WERI-Rb-1 (cell line): ENCODE measurements around the gene GRIK4.

ENCODE experiments used
- DNase-seq: peaks from one replicate; pipeline ENCODE4 v3.0.0-alpha.2; 2020
- H3K27ac ChIP-seq: fragments of 250-450 bp; sonication (Bioruptor Pico); 2 replicates; pipeline ENCODE4 v1.5.1; 2020; ENCODE audit warnings: mild to moderate bottlenecking, moderate library complexity
- H3K27me3 ChIP-seq: fragments of 250-450 bp; sonication (Bioruptor Pico); 2 replicates; pipeline ENCODE4 v1.5.1; 2021; ENCODE audit warnings: mild to moderate bottlenecking, low read depth, moderate library complexity; ENCODE audit not compliant: insufficient read depth, severe bottlenecking
- H3K36me3 ChIP-seq: fragments of 250-450 bp; sonication (Bioruptor Pico); 2 replicates; pipeline ENCODE4 v1.5.1; 2020; ENCODE audit warnings: mild to moderate bottlenecking, moderate library complexity
- H3K4me3 ChIP-seq: 2 replicates; pipeline ENCODE4 v1.5.1; 2011; ENCODE audit warnings: low read depth, mild to moderate bottlenecking, control low read depth, low read length
- H3K9me3 ChIP-seq: fragments of 250-450 bp; sonication (Bioruptor Pico); 2 replicates; pipeline ENCODE4 v1.5.1; 2021; ENCODE audit warnings: mild to moderate bottlenecking, moderate library complexity; ENCODE audit not compliant: severe bottlenecking
- TF ChIP-seq, protein P1 (sequence below): IDR thresholded peaks from 2 replicates; pipeline ENCODE4 v1.5.1; 2011; ENCODE audit warnings: low read depth, mild to moderate bottlenecking, control low read depth, inconsistent platforms, low read length

Gene GRIK4

GRCh38 chr11:120830085-120830620, 318.6 kb downstream of the GRIK4 start:
- H3K9me3 ChIP-seq = no peaks in the 10 kb centered on the region
- no peaks in the 10 kb centered on the region for H3K27me3 ChIP-seq
- peak; percentile 29 for DNase-seq
- H3K36me3 ChIP-seq = no peaks in the 10 kb centered on the region
- peak overlapping the region; percentile 48 for H3K27ac ChIP-seq
- TF ChIP-seq, protein P1, sequence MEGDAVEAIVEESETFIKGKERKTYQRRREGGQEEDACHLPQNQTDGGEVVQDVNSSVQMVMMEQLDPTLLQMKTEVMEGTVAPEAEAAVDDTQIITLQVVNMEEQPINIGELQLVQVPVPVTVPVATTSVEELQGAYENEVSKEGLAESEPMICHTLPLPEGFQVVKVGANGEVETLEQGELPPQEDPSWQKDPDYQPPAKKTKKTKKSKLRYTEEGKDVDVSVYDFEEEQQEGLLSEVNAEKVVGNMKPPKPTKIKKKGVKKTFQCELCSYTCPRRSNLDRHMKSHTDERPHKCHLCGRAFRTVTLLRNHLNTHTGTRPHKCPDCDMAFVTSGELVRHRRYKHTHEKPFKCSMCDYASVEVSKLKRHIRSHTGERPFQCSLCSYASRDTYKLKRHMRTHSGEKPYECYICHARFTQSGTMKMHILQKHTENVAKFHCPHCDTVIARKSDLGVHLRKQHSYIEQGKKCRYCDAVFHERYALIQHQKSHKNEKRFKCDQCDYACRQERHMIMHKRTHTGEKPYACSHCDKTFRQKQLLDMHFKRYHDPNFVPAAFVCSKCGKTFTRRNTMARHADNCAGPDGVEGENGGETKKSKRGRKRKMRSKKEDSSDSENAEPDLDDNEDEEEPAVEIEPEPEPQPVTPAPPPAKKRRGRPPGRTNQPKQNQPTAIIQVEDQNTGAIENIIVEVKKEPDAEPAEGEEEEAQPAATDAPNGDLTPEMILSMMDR = no peak
- no peak overlapping the region for H3K4me3 ChIP-seq

DNA sequence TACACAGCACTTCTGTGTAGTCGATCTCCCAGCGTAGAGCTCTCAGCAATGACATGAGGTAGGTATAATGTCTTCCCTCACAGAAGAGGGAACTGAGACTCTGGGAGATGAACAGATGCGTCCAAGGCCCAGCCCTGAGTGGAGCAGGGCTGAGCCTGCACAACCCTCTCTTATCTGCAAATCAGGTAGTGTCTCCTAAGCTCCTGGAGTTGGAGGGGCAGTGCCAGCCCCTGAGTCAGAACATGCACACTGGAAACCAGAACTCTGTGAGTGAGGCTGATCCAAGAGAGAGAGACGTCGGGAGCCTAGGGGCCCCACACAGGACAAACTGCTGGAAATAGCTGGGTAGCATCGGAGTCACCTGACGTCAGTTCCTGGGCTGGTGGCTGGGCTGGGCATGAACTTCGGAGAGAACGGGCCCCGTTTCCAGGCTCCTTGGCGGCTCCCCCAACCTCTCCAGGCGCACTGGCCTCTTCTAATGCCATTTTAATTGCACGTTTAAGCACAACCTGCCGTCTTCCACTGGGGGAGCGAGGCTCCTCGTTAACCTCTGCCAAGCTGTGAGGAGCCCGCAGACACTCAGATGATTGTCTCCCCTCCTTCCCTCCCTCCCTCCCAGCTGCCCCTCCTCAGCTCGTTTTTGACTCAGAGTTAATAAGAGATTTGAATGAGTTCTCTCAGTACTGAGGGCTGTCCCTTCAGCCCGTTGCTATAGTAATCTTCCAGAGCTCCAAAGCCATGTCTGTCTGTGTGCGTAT, 321.1 kb downstream of the GRIK4 start:
- Histone ChIP-seq H3K36me3 (no peaks in the 10 kb centered on the region), H3K4me3 (peak overlapping the region; percentile 25), H3K9me3 (no peaks in the 10 kb centered on the region), H3K27me3 (no peaks in the 10 kb centered on the region), H3K27ac (peak overlapping the region; percentile 84)
- peak; percentile 83 for DNase-seq
- TF ChIP-seq, protein P1 = no peak

- TF ChIP-seq, protein P1 = no peak
- Histone ChIP-seq H3K4me3 (no peak overlapping the region), H3K9me3 (no peaks in the 10 kb centered on the region), H3K27me3 (no peaks in the 10 kb centered on the region), H3K27ac (peak overlapping the region; percentile 11; the same call in 1 of the 2 replicates), H3K36me3 (no peaks in the 10 kb centered on the region)
- DNase-seq = no peak
These were observed 323.2 kb downstream of the GRIK4 start for GRCh38 chr11:120834686-120835210.

GRCh38 chr11:120835601-120836228, 324.2 kb downstream of the GRIK4 start:
- no peak overlapping the region for H3K4me3 ChIP-seq
- DNase-seq = no peak
- H3K27ac ChIP-seq = no peak overlapping the region

GRCh38 chr11:120837696-120838095, 326.1 kb downstream of the GRIK4 start:
- TF ChIP-seq, protein P1 = no peak
- no peak for DNase-seq
- H3K4me3 ChIP-seq = no peak overlapping the region
- H3K36me3 ChIP-seq = no peaks in the 10 kb centered on the region
- H3K27ac ChIP-seq = no peak overlapping the region
- H3K27me3 ChIP-seq = no peaks in the 10 kb centered on the region
- no peaks in the 10 kb centered on the region for H3K9me3 ChIP-seq

More at GRCh38 chr11:120835601-120836228, 324.2 kb downstream of the GRIK4 start:
- TF ChIP-seq, protein P1 = no peak
- Histone ChIP-seq H3K9me3 (no peaks in the 10 kb centered on the region), H3K27me3 (no peaks in the 10 kb centered on the region), H3K36me3 (no peaks in the 10 kb centered on the region)
